ENCODE results near the gene CFAP161.

Gene CFAP161

GRCh38 chr15:81166636-81167305, 32.7 kb downstream of the CFAP161 start:
- Mint-ChIP-seq H3K4me3 (no peak overlapping the region), H3K9me3 (no peaks in the 10 kb centered on the region), H3K27ac (no peak overlapping the region), H3K4me1 (no peaks in the 10 kb centered on the region), H3K27me3 (ENCODE audit: low read depth, poor library complexity) (peaks cover 20% of the 10 kb centered on the region), H3K36me3 (ENCODE audit: low read depth) (no peaks in the 10 kb centered on the region)
- DNase-seq: no peak
- no peak for TF ChIP-seq CTCF (IDR thresholded peaks at IDR 0.05)

GRCh38 chr15:81168131-81168526, 34.1 kb downstream of the CFAP161 start:
- no peaks in the 10 kb centered on the region for H3K4me1 Mint-ChIP-seq
- DNase-seq: no peak
- H3K36me3 Mint-ChIP-seq (ENCODE audit: low read depth): no peaks in the 10 kb centered on the region
- no peaks in the 10 kb centered on the region for H3K9me3 Mint-ChIP-seq
- TF ChIP-seq CTCF (IDR thresholded peaks at IDR 0.05): no peak
- H3K27ac Mint-ChIP-seq: no peak overlapping the region
- no peak overlapping the region for H3K4me3 Mint-ChIP-seq
- H3K27me3 Mint-ChIP-seq (ENCODE audit: low read depth, poor library complexity): peaks cover 26% of the 10 kb centered on the region

- no peaks in the 10 kb centered on the region for H3K4me1 Mint-ChIP-seq
- H3K27me3 Mint-ChIP-seq (ENCODE audit: low read depth, poor library complexity): peaks cover 26% of the 10 kb centered on the region
- no peak for TF ChIP-seq CTCF (IDR thresholded peaks at IDR 0.05)
- H3K4me3 Mint-ChIP-seq: no peak overlapping the region
- H3K9me3 Mint-ChIP-seq: no peaks in the 10 kb centered on the region
- no peak overlapping the region for H3K27ac Mint-ChIP-seq
- H3K36me3 Mint-ChIP-seq (ENCODE audit: low read depth): no peaks in the 10 kb centered on the region
- no peak for DNase-seq
These were observed 34.6 kb downstream of the CFAP161 start for GRCh38 chr15:81168644-81169043.

- Mint-ChIP-seq H3K27me3 (ENCODE audit: low read depth, poor library complexity) (peaks cover 26% of the 10 kb centered on the region), H3K4me1 (no peaks in the 10 kb centered on the region), H3K36me3 (ENCODE audit: low read depth) (no peaks in the 10 kb centered on the region), H3K4me3 (no peak overlapping the region), H3K27ac (no peak overlapping the region), H3K9me3 (no peaks in the 10 kb centered on the region)
- TF ChIP-seq CTCF (IDR thresholded peaks at IDR 0.05): no peak
- no peak for DNase-seq
These were observed 36.4 kb downstream of the CFAP161 start for GRCh38 chr15:81170511-81170910.

GRCh38 chr15:81171286-81171685, 37.2 kb downstream of the CFAP161 start:
- Mint-ChIP-seq H3K36me3 (ENCODE audit: low read depth) (no peaks in the 10 kb centered on the region), H3K9me3 (no peaks in the 10 kb centered on the region), H3K27ac (no peak overlapping the region), H3K4me3 (no peak overlapping the region), H3K27me3 (ENCODE audit: low read depth, poor library complexity) (peaks cover 26% of the 10 kb centered on the region), H3K4me1 (no peaks in the 10 kb centered on the region)
- TF ChIP-seq CTCF (IDR thresholded peaks at IDR 0.05): no peak
- no peak for DNase-seq

GRCh38 chr15:81174125-81174791, 40.2 kb downstream of the CFAP161 start:
- H3K9me3 Mint-ChIP-seq: no peaks in the 10 kb centered on the region
- H3K36me3 Mint-ChIP-seq (ENCODE audit: low read depth): no peaks in the 10 kb centered on the region

More at GRCh38 chr15:81174125-81174791, 40.2 kb downstream of the CFAP161 start:
- DNase-seq: no peak
- Mint-ChIP-seq H3K4me3 (no peak overlapping the region), H3K27me3 (ENCODE audit: low read depth, poor library complexity) (peaks cover 20% of the 10 kb centered on the region), H3K27ac (no peak overlapping the region), H3K4me1 (no peaks in the 10 kb centered on the region)
- no peak for TF ChIP-seq CTCF (IDR thresholded peaks at IDR 0.05)
